Skeletal muscle tissue (tissue), 4 donors: ENCODE measurements around the gene COX7A2L. TPM values are rescaled to one million over a fixed set of nuclear protein-coding genes. Genes with fewer than 3 reads are reported as not detected.

ENCODE experiments used
- H3K27ac ChIP-seq: one replicate; pipeline ENCODE4 v1.7.0; 2013; ENCODE audit warnings: mild to moderate bottlenecking, low read depth, low read length, inconsistent platforms
- H3K27me3 ChIP-seq, 3 donors: one replicate each; pipeline ENCODE4 v1.7.0; 2013; ENCODE audit warnings: low read length in 3 of 3; ENCODE audit not compliant: control insufficient read depth in 3 of 3, insufficient read depth in 3 of 3
- H3K36me3 ChIP-seq, 3 donors: one replicate each; pipeline ENCODE4 v1.7.0; 2013; ENCODE audit warnings: low read length in 3 of 3; ENCODE audit not compliant: control insufficient read depth in 3 of 3, insufficient read depth in 3 of 3
- H3K4me1 ChIP-seq, 3 donors: one replicate each; pipeline ENCODE4 v1.7.0; 2013; ENCODE audit warnings: low read length in 3 of 3, mild to moderate bottlenecking in 3 of 3; ENCODE audit not compliant: control insufficient read depth in 3 of 3, insufficient read depth in 3 of 3
- H3K4me3 ChIP-seq, 3 donors: one replicate each; pipeline ENCODE4 v1.7.0; 2013; ENCODE audit warnings: low read length in 3 of 3
- H3K9ac ChIP-seq, 3 donors: one replicate each; pipeline ENCODE4 v1.7.0; 2013; ENCODE audit warnings: low read length in 3 of 3, mild to moderate bottlenecking in 3 of 3, moderate library complexity in 2 of 3, low read depth in 1 of 3
- H3K9me3 ChIP-seq, 3 donors: one replicate each; pipeline ENCODE4 v1.7.0; 2013; ENCODE audit warnings: low read length in 3 of 3; ENCODE audit not compliant: control insufficient read depth in 3 of 3
- total RNA-seq: library from RNA; depleted of rRNA; stranded (reverse); fragments of >200 nt; gene quantifications from one replicate; pipeline ENCODE4 v1.2.3, GENCODE V29; 2014
- donor health status: Osteomylitis.

Gene COX7A2L
- total RNA-seq, 1 donor from 2014 or later = 180 TPM

DNA sequence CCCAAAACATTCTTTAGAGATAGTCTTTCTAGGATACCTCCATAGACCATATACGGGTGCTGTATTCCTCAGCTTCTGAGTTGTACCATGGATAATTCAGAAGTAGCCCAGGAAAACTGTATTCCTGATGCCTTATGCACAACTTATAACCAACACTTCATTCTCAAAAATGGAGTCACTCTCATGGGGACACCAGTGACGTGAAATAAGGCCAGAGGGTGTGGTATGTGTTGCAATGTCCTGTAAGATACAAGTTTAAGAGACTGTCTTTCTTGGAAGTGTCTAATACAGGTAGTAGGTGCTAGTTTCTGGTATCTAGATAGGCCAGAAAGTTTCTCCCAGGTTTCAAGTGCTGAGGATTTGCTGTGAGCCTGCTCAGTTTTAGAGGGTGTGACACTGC, 36.1 kb downstream of the COX7A2L start:
- Histone ChIP-seq H3K27ac (no peak overlapping the region), H3K4me3 (no peak overlapping the region), H3K9ac (no peak overlapping the region), H3K36me3 (peaks cover 2 to 7% (median 4%) of the 10 kb centered on the region in 3 donors), H3K4me1 (no peaks in the 10 kb centered on the region), H3K27me3 (no peaks in the 10 kb centered on the region), H3K9me3 (no peaks in the 10 kb centered on the region)

DNA sequence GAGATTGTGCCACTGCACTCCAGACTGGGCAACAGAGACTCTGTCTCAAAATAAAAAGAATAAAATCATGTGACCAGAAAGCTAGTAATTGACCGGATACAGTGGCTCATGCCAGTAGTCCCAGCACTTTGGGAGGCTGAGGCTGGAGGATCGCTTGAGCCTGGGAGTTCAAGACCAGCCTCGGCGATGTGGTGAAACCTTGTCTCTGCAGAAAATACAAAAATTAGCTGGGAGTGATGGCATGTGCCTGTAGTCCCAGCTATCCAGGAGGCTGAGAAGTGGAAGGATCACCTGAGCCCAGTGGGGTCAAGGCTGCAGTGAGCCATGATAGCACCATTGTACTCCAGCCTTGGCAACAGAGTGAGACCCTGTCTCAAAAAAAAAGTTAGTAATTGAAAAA, 36.8 kb downstream of the COX7A2L start:
- H3K4me1 ChIP-seq = no peaks in the 10 kb centered on the region
- H3K4me3 ChIP-seq = no peak overlapping the region
- H3K27me3 ChIP-seq = no peaks in the 10 kb centered on the region
- H3K27ac ChIP-seq = no peak overlapping the region
- no peaks in the 10 kb centered on the region for H3K9me3 ChIP-seq
- H3K36me3 ChIP-seq = peaks cover 0 to 2% (median 0%) of the 10 kb centered on the region in 3 donors
- H3K9ac ChIP-seq = no peak overlapping the region

DNA sequence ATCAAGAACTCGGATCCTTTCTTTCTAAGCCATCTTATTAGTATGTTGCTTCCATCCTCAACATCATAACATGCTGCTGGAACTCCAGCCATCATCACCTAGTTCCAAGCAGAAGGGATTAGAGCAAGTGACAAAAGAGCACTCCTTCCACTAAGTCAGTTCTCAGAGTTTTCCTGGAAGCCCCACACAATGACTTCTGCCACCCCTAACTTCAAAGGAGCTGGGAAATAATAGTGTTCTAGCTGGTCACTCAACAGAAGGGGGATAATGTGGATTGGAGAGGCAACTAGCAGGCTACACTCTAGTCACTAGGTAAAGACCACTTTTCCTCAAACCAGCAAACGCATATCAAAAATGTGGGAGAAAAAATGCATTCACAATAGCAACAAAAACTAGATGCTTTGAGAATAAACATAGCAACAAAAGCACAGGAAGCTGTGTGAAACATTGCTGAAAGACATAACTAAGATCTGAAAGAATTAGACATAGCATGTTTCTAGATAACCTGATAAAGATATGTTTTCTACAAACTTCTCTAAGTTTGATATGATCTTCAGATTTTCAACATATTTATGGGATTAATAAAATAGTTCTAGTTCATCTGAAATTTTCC, 39.5 kb downstream of the COX7A2L start:
- no peaks in the 10 kb centered on the region for H3K27me3 ChIP-seq
- no peaks in the 10 kb centered on the region for H3K9me3 ChIP-seq
- no peak overlapping the region for H3K27ac ChIP-seq
- no peak overlapping the region for H3K4me3 ChIP-seq
- H3K36me3 ChIP-seq = peaks cover 0 to 3% (median 3%) of the 10 kb centered on the region in 3 donors
- H3K9ac ChIP-seq = no peak overlapping the region
- H3K4me1 ChIP-seq = no peaks in the 10 kb centered on the region

DNA sequence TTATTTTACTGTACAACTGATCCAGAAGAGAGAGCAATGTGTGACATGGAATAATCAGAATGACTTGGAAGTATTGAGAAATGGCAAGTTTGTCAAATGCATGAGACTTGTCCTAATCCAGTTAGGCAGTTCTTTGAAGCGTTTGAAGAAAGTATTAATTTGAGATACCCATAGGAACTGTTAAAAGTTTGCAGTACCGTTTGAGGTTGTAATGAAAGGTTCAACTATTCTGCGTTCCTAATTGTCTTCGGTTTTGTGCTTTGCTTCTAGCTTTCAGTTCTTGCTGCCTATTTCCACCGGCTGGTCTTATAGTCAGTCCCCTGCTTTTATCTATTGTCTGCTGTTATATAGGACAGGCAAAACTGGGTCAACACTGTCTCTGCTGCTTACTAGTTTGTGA, 41.8 kb downstream of the COX7A2L start:
- H3K4me3 ChIP-seq = no peak overlapping the region
- no peaks in the 10 kb centered on the region for H3K9me3 ChIP-seq
- H3K4me1 ChIP-seq = no peaks in the 10 kb centered on the region
- peaks cover 0 to 3% (median 3%) of the 10 kb centered on the region in 3 donors for H3K36me3 ChIP-seq
- no peak overlapping the region for H3K9ac ChIP-seq
- H3K27me3 ChIP-seq = no peaks in the 10 kb centered on the region
- H3K27ac ChIP-seq = no peak overlapping the region

DNA sequence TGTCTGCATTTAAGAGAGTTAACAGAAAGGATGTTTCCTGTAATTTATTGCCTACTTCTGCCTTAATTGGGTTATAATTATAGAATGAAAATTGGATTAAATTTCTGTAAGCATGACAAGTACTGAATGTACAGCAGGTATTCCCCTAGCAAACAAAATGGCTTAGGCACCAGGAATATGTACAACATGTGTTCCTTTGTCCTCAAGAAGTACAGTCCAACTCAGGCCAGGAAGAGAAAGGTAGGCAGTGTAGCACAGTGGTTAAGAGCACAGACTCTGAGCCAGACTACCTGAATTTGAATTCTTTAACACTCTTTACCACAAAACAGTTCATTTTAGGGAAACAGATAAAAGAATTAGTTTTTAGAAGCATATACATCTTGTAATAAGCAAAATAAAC, 43.1 kb downstream of the COX7A2L start:
- Histone ChIP-seq H3K9ac (no peak overlapping the region), H3K4me1 (no peaks in the 10 kb centered on the region), H3K27me3 (no peaks in the 10 kb centered on the region), H3K9me3 (no peaks in the 10 kb centered on the region), H3K36me3 (peaks cover 0 to 3% (median 3%) of the 10 kb centered on the region in 3 donors), H3K27ac (no peak overlapping the region), H3K4me3 (no peak overlapping the region)

DNA sequence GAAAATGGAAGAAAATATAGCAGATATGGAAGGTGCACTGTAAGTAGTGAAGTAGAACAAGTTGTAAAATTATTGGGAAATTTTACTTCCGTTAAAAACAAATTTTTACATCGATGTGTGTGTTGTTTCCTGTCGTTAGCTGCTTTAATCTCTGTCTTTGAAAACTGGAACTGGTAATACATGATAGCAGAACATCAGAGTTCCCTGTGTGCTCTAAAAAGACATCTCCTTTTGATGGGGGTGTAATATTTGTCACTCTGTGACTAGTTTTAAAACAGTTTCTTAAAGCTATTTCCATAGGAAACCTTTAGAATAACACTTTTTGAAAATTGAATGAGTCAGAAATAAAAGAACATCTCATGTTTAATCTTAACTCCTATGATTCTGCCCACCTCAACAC, 43.5 kb downstream of the COX7A2L start:
- no peak overlapping the region for H3K4me3 ChIP-seq
- H3K36me3 ChIP-seq = peaks cover 0 to 3% (median 3%) of the 10 kb centered on the region in 3 donors
- no peaks in the 10 kb centered on the region for H3K27me3 ChIP-seq
- H3K9ac ChIP-seq = no peak overlapping the region
- no peak overlapping the region for H3K27ac ChIP-seq
- H3K9me3 ChIP-seq = no peaks in the 10 kb centered on the region
- H3K4me1 ChIP-seq = no peaks in the 10 kb centered on the region

DNA sequence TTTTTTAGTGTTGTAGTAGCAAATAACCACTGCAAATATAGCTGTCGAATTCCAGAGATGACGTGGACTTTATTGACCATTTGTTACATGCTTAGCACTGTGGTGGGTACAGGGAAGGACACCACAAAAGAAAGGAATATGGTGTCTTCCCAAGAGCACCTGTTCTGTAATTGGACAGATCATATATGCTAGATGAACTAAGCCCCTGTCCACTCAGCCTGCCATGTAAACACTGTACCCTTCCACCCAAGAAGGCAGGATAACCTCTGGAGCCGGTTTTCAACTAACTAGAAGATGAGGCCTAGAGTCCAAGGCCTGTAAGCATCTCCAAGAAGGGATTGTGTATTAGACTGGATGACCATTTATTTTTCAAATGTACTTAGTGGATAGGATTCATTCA, 44.1 kb downstream of the COX7A2L start:
- no peak overlapping the region for H3K4me3 ChIP-seq
- H3K27ac ChIP-seq = no peak overlapping the region
- H3K36me3 ChIP-seq = peaks cover 0 to 3% (median 3%) of the 10 kb centered on the region in 3 donors

DNA sequence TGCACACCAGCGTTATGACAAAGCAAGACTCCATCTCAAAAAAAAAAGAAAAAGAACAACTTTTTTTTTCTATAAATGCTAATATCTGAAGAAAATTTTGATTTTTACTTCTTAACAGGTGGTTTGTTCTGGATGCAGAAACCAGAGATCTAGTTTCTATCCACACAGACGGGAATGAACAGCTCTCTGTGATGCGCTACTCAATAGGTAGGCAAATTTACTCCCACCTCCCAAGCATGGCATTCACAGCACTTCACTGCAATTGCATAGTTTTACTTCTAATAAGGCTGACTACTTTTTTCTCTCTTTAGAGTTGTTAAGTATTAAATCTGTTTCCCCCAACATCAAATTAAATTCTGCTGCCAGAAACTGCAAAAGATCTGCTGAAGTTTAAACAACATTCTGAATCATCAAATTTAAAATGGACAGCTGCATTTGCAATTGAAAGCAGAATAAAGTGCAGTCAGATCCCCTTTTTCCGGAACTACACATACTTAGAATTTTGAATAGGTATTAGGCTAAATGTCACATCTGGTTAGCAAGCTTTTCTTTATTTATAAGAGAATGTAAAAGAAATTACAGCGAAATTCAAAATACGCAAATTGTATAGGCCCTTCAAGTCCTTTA, 45.1 kb downstream of the COX7A2L start:
- H3K4me3 ChIP-seq = no peak overlapping the region
- H3K9ac ChIP-seq = no peak overlapping the region
- H3K4me1 ChIP-seq = no peaks in the 10 kb centered on the region
- H3K27ac ChIP-seq = no peak overlapping the region
- peaks cover 0 to 3% (median 3%) of the 10 kb centered on the region in 3 donors for H3K36me3 ChIP-seq
- no peaks in the 10 kb centered on the region for H3K27me3 ChIP-seq
- no peaks in the 10 kb centered on the region for H3K9me3 ChIP-seq

More for the DNA sequence above, 44.1 kb downstream of the COX7A2L start:
- Histone ChIP-seq H3K27me3 (no peaks in the 10 kb centered on the region), H3K9me3 (no peaks in the 10 kb centered on the region), H3K4me1 (no peaks in the 10 kb centered on the region), H3K9ac (no peak overlapping the region)

DNA sequence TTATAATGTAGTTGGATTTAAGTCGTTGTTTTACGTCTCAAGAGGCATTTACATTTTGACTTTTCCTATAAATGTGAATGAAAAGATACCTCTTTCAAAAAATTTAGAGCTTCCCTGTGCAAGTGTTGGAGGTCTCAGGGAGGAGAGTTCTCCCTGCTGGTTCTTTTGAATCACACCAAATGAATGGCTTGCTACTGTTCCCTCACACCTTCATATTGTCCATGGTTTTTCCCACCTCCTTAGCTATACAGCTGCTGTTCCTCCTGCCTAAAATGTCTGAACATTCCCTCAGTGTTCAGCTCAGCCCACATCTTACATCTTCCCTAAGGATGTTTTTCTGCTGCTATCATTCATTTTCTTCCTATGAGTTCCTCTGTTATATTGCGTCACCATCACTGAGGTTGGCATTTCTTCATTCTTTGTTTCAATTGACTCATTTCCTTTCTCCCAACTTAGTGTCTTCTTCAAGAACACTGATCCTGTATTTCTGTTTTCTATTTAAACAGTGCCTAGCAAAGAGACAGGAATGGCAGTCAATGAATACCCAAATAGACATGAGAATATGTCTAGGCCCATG, 46.0 kb downstream of the COX7A2L start:
- Histone ChIP-seq H3K4me3 (no peak overlapping the region), H3K9ac (no peak overlapping the region), H3K36me3 (peaks cover 0 to 3% (median 3%) of the 10 kb centered on the region in 3 donors), H3K9me3 (no peaks in the 10 kb centered on the region), H3K27me3 (no peaks in the 10 kb centered on the region), H3K27ac (no peak overlapping the region), H3K4me1 (no peaks in the 10 kb centered on the region)

DNA sequence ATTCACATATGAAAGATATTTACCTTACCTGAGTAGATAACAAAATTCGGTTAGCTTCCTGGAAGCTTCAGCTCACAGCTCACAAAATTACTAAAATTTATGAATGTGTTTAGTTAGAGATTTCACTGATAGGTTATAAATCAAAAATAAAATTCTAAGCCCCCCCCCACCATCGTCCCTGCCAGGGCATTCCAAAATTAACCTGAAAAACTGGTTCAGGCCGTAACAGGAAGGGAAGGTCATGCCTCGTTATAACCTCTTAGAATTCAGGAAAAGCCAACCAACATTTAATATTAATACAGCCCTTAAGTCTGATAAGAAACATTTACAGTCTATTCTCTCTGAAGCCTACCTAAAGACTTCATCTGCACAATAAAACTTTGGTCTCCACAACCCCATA, 48.9 kb downstream of the COX7A2L start:
- Histone ChIP-seq H3K36me3 (peaks cover 0 to 3% (median 2%) of the 10 kb centered on the region in 3 donors), H3K4me1 (no peaks in the 10 kb centered on the region)

More for the DNA sequence above, 48.9 kb downstream of the COX7A2L start:
- H3K27ac ChIP-seq = no peak overlapping the region
- H3K27me3 ChIP-seq = no peaks in the 10 kb centered on the region
- no peaks in the 10 kb centered on the region for H3K9me3 ChIP-seq
- no peak overlapping the region for H3K4me3 ChIP-seq
- no peak overlapping the region for H3K9ac ChIP-seq
